HG03103 (cell line): Measurements from ENCODE around the gene GRIN2A.

Experiments
- ATAC-seq: cut with Tn5 transposase; IDR thresholded peaks from one replicate; pipeline ENCODE4 v1.9.1; 2021; ENCODE audit warnings: low read depth; ENCODE audit not compliant: unreplicated experiment

The GRIN2A gene

GRCh38 chr16:9713156-9713555 lies 469.1 kb downstream of the GRIN2A start:
- ATAC-seq, result no peak

GRCh38 chr16:9708972-9709620 lies 473.1 kb downstream of the GRIN2A start:
- ATAC-seq, result no peak

- no peak for ATAC-seq
Observed at GRCh38 chr16:9706217-9706836, 475.9 kb downstream of the GRIN2A start.

- ATAC-seq, result no peak
Observed at GRCh38 chr16:9703731-9704130, 478.5 kb downstream of the GRIN2A start.
